HepG2 (cell line): ENCODE results near the gene POLRMT. TPM values are rescaled to one million over a fixed set of nuclear protein-coding genes. Genes with fewer than 3 reads are reported as not detected.

Source experiments
- ATAC-seq: fragments of 200-7000 bp; cut with Tn5 transposase; 3 replicates; pipeline ENCODE4 v1.9.1; 2020; ENCODE audit warnings: mild to moderate bottlenecking, moderate library complexity
- BruUV-seq: library from RNA; stranded (reverse); fragments of 400-500 nt; replicated peaks from 2 replicates; lab custom pipeline; 2021; lab: Mats Ljungman, UMichigan
- CTCF ChIA-PET: fragments of 300-600 bp; formaldehyde crosslinking; extraction: SDS; loops from one replicate; lab custom pipeline; 2021; ENCODE audit warnings: low total read pairs, inconsistent platforms, low intra/inter-chr PET ratio; lab: Yijun Ruan, JAX
- POLR2A ChIA-PET: fragments of 350-600 bp; sonication (Branson Sonifier 250); formaldehyde crosslinking; loops from one replicate; lab custom pipeline; 2020; ENCODE audit warnings: antibody characterized with exemption, inconsistent platforms; lab: Yijun Ruan, JAX
- DNase-seq: peaks from one replicate; pipeline ENCODE4 v3.0.0-alpha.2; 2015; ENCODE audit warnings: low spot score
- FAIRE-seq: peaks from 3 replicates; lab custom pipeline; 2011; peaks lifted over from hg19 to GRCh38; lab: Jason Lieb, UNC
- H2AFZ ChIP-seq: one replicate; pipeline ENCODE4 v1.6.1; 2011; ENCODE audit warnings: low read length, inconsistent platforms
- H3K27ac ChIP-seq: fragments of 300-600 bp; 3 replicates; pipeline ENCODE4 v1.8.0; 2011; ENCODE audit warnings: mixed run types, mild to moderate bottlenecking, mixed read lengths, low read length, inconsistent platforms; ENCODE audit not compliant: insufficient read depth; ENCODE audit errors: extremely low read length
- H3K27me3 ChIP-seq, 2 experiments: fragments of 200-600 bp in 1 of 2; 2 replicates in 1 of 2; 3 replicates in 1 of 2; pipeline versions ENCODE4 v1.6.0 to v1.8.0; 2011; ENCODE audit warnings: low read length in 2 of 2, mild to moderate bottlenecking in 2 of 2, moderate library complexity in 2 of 2, inconsistent platforms in 1 of 2; ENCODE audit not compliant: insufficient read depth in 2 of 2, control insufficient read depth in 1 of 2
- H3K36me3 ChIP-seq, 2 experiments: fragments of 200-600 bp in 1 of 2; replicated peaks in 1 of 2; 2 replicates in 1 of 2; 3 replicates in 1 of 2; pipeline versions ENCODE4 v1.5.1 to v1.8.0; 2011; ENCODE audit warnings: low read length in 2 of 2, inconsistent platforms in 1 of 2; ENCODE audit not compliant: insufficient read depth in 2 of 2, control insufficient read depth in 1 of 2
- H3K4me1 ChIP-seq: 2 replicates; pipeline ENCODE4 v1.5.1; 2012; ENCODE audit warnings: low read length, inconsistent platforms; ENCODE audit not compliant: insufficient read depth
- H3K4me2 ChIP-seq: 2 replicates; pipeline ENCODE4 v1.6.0; 2011; ENCODE audit warnings: low read depth, low read length, inconsistent platforms
- H3K4me3 ChIP-seq, 3 experiments: fragments of 200-600 bp in 1 of 3; sonication (generic), shearing (Covaris generic) in 1 of 3; replicated peaks in 1 of 3; 2 replicates each; pipeline ENCODE4 v1.5.1; 2011 to 2016; ENCODE audit warnings: low read length in 3 of 3, inconsistent platforms in 2 of 3, low read depth in 2 of 3, mild to moderate bottlenecking in 2 of 3, control low read depth in 1 of 3, mixed read lengths in 1 of 3; ENCODE audit not compliant: insufficient read depth in 1 of 3
- H3K79me2 ChIP-seq: one replicate; pipeline ENCODE4 v1.6.1; 2011; ENCODE audit warnings: low read length, inconsistent platforms; ENCODE audit not compliant: insufficient read depth
- H3K9ac ChIP-seq: 2 replicates; pipeline ENCODE4 v1.6.0; 2011; ENCODE audit warnings: mild to moderate bottlenecking, low read depth, low read length, inconsistent platforms; ENCODE audit not compliant: insufficient read depth
- H3K9me3 ChIP-seq: 2 replicates; pipeline ENCODE4 v1.5.1; 2012; ENCODE audit warnings: mild to moderate bottlenecking, low read length
- H4K20me1 ChIP-seq: 2 replicates; pipeline ENCODE4 v1.6.0; 2011; ENCODE audit warnings: inconsistent platforms, mild to moderate bottlenecking, low read length, moderate library complexity; ENCODE audit not compliant: insufficient read depth
- AGO2 ChIP-seq: fragments of 200-400 bp; formaldehyde crosslinking; optimal IDR thresholded peaks from 2 replicates; pipeline ENCODE3; 2017; ENCODE audit warnings: mild to moderate bottlenecking, low read depth, low read length, moderate library complexity
- HNRNPLL ChIP-seq: fragments of 200-400 bp; formaldehyde crosslinking; IDR thresholded peaks from 2 replicates; pipeline ENCODE4 v1.6.1; 2017; ENCODE audit warnings: mild to moderate bottlenecking, low read depth, low read length; ENCODE audit not compliant: poor library complexity, severe bottlenecking
- POGZ ChIP-seq: sonication (generic); formaldehyde crosslinking; IDR thresholded peaks from 2 replicates; pipeline ENCODE4 v1.4.0; 2020; ENCODE audit warnings: mild to moderate bottlenecking, missing genetic modification reagents
- SMAD1 ChIP-seq: sonication (generic); formaldehyde crosslinking; IDR thresholded peaks from 2 replicates; pipeline ENCODE4 v1.4.0; 2020; ENCODE audit warnings: missing genetic modification reagents, low read depth, mild to moderate bottlenecking, borderline replicate concordance
- SOX6 ChIP-seq, 2 experiments: fragments of 450-650 bp in 1 of 2; sonication (generic) in 1 of 2; formaldehyde crosslinking in 1 of 2; IDR thresholded peaks; 2 replicates each; pipeline versions ENCODE4 v1.4.0 to v1.6.1; 2017 to 2020; ENCODE audit warnings: antibody characterized with exemption in 1 of 2, mild to moderate bottlenecking in 1 of 2, missing genetic modification reagents in 1 of 2
- ZFP36L2 ChIP-seq: sonication (generic); formaldehyde crosslinking; IDR thresholded peaks from 2 replicates; pipeline ENCODE4 v1.4.0; 2020; ENCODE audit warnings: missing genetic modification reagents
- ZNF749 ChIP-seq: sonication (generic); formaldehyde crosslinking; IDR thresholded peaks from 2 replicates; pipeline ENCODE4 v1.8.0; 2022; ENCODE audit warnings: mild to moderate bottlenecking, missing genetic modification reagents, moderate library complexity, borderline replicate concordance
- ZSCAN22 ChIP-seq: sonication (generic); formaldehyde crosslinking; IDR thresholded peaks from 2 replicates; pipeline ENCODE4 v1.4.0; 2020; ENCODE audit warnings: mild to moderate bottlenecking, missing genetic modification reagents
- WGBS: methylation state at CpG from one replicate; pipeline ENCODE4 v1.1.6; 2017; ENCODE audit warnings: low lambda C conversion rate; 5-methylcytosine and 5-hydroxymethylcytosine counted together
- in situ Hi-C: cut with HindIII; loops from 2 replicates; pipeline ENCODE4 v1.10.0; 2017; ENCODE audit warnings: low pct_unique_long_range_greater_than_20kb; ENCODE audit not compliant: extremely low pct_ligation_motif_present
- intact Hi-C: fragments of 100-400 bp; cut with micrococcal nuclease; formaldehyde crosslinking; loops from one replicate; pipeline ENCODE4 v1.10.0; 2022; ENCODE audit not compliant: unreplicated experiment
- polyA plus RNA-seq, 8 experiments: library from polyadenylated mRNA; depleted of rRNA in 3 of 8; stranded (reverse) in 7 of 8; unstranded in 1 of 8; fragments of >200 nt; fragmentation: Illumina TruSeq in 4 of 8; extraction: Trizol in 4 of 8; gene quantifications; 2 replicates each; pipeline versions ENCODE4 v1.2.1 to v1.2.3, GENCODE V29; 2011 to 2016; ENCODE audit warnings: low read depth in 4 of 8, missing spikeins in 1 of 8, mixed read lengths in 1 of 8; ENCODE audit not compliant: insufficient read depth in 1 of 8
- total RNA-seq, 5 experiments: library from RNA; depleted of rRNA; stranded (reverse); fragments of >200 nt; fragmentation: Illumina TruSeq; extraction: Trizol; gene quantifications; 2 replicates each; pipeline ENCODE4 v1.2.3, GENCODE V29; 2016; ENCODE audit warnings: low read depth in 1 of 5
- TF ChIP-seq, protein P1 (sequence below): sonication (generic); formaldehyde crosslinking; IDR thresholded peaks from 2 replicates; pipeline ENCODE4 v1.8.1; 2023; ENCODE audit warnings: missing genetic modification reagents, inconsistent platforms, borderline replicate concordance
- TF ChIP-seq, protein P2 (sequence below): sonication (generic); formaldehyde crosslinking; IDR thresholded peaks from 2 replicates; pipeline ENCODE4 v1.8.1; 2023; ENCODE audit warnings: mild to moderate bottlenecking, missing genetic modification reagents
- TF ChIP-seq, protein P3 (sequence below): sonication (generic); formaldehyde crosslinking; IDR thresholded peaks from 2 replicates; pipeline ENCODE4 v1.4.0; 2020; ENCODE audit warnings: low read depth, mild to moderate bottlenecking, missing genetic modification reagents

POLRMT gene
- total and polyA plus RNA-seq, 2 of the 13 experiments (the other 11 are each of a cell fraction or from before 2014, with no cell fraction given), result 78.0 to 101 TPM

DNA sequence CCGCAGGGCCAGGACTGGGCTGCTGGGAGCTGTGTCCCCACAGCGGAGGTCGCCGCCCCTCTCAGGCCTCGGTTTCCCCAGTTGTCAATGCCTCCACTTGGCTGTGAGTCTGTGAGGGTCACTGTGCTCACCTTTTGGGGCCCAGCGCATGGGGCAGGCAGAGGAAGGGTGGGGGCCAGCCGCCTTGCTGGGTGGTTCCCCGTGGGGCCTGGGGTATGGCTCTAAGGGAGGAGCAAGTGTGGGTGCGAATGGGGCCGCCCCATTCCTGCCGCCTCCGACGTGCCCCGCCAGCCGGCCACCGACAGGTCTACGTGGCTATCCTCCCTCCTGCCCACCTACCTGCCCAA lies 5.5 kb upstream of the POLRMT start:
- Histone ChIP-seq H3K4me1 (peaks cover 16% of the 10 kb centered on the region), H3K27me3 (no peaks in the 10 kb centered on the region), H3K4me3 (peak overlapping the region in 2 of 3 experiments; percentile 56 to 61; a peak in 3 of 6 replicates), H3K36me3 (no peaks in the 10 kb centered on the region), H3K9me3 (no peaks in the 10 kb centered on the region), H3K4me2 (peak overlapping the region; percentile 63; the same call in 1 of the 2 replicates), H2AFZ (no peak overlapping the region), H3K79me2 (no peaks in the 10 kb centered on the region), H4K20me1 (no peaks in the 10 kb centered on the region), H3K9ac (0 out of 2 replicates have a peak overlapping the region, but pooled peaks have one; percentile 15), H3K27ac (no peak overlapping the region)
- ChIA-PET CTCF (no interaction called here), POLR2A (no interaction called here)
- in situ Hi-C loops (no loop called here), intact Hi-C loops (no loop called here)
- 80% methylated on average over 1 of the region's 17 CpGs for WGBS
- DNase-seq (no peak), FAIRE-seq (no peak), ATAC-seq (no peak)
- no TSS peak for BruUV-seq
- TF ChIP-seq HNRNPLL, result no peak
- TF ChIP-seq, protein P1, sequence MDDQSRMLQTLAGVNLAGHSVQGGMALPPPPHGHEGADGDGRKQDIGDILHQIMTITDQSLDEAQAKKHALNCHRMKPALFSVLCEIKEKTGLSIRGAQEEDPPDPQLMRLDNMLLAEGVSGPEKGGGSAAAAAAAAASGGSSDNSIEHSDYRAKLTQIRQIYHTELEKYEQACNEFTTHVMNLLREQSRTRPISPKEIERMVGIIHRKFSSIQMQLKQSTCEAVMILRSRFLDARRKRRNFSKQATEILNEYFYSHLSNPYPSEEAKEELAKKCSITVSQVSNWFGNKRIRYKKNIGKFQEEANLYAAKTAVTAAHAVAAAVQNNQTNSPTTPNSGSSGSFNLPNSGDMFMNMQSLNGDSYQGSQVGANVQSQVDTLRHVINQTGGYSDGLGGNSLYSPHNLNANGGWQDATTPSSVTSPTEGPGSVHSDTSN (CRISPR knock-in tag), result no peak
- no peak for TF ChIP-seq ZFP36L2 (CRISPR knock-in tag)
- TF ChIP-seq AGO2, result peak; percentile 47

DNA sequence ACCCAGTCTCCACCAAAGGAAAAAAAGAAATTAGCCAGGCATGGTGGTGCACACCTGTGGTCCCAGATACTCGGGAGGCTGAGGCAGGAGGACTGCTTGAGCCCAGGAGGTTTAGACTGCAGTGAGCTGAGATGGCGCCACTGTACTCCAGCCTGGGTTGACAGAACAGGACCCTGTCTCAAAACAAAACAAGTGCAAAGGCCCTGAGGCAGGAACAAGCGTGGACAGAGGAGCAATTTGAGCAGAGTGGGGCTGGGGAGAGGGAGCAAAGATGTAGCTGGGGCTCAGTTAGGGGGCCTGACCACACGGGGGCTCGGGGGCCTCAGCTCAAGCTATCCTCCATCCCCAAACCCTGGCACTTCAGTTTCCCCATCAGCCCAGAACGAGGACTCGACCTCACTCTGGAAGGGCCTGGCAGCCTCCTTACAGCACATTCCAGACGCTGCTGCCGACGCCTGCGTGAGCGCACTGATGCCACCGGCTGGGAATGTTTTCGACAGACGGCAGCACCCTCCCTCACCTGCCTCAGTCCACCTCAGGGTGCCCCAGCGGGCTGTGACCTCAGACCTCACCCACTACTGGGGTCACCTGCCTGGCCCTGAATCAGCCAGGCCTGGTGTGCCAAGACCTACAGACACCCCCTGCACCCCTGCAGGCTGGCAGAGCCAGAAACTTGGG lies 1.8 kb upstream of the POLRMT start:
- Histone ChIP-seq H3K4me1 (peaks cover 33% of the 10 kb centered on the region), H3K79me2 (peaks cover 20% of the 10 kb centered on the region), H3K36me3 (peaks cover 1 to 7% of the 10 kb centered on the region in 2 experiments; a peak in 1 of 5 replicates), H3K9ac (no peak overlapping the region), H2AFZ (no peak overlapping the region), H3K27me3 (no peaks in the 10 kb centered on the region; a peak in 1 of 5 replicates), H3K4me2 (no peak overlapping the region), H4K20me1 (peaks cover 7% of the 10 kb centered on the region; the same call in 1 of the 2 replicates), H3K27ac (no peak overlapping the region), H3K9me3 (no peaks in the 10 kb centered on the region), H3K4me3 (no peak overlapping the region)
- intact Hi-C loops (no loop called here), in situ Hi-C loops (no loop called here)
- POLR2A ChIA-PET, result no interaction called here
- CTCF ChIA-PET, result no interaction called here
- DNase-seq, result no peak
- BruUV-seq, result no TSS peak
- FAIRE-seq, result no peak
- TF ChIP-seq, protein P2, sequence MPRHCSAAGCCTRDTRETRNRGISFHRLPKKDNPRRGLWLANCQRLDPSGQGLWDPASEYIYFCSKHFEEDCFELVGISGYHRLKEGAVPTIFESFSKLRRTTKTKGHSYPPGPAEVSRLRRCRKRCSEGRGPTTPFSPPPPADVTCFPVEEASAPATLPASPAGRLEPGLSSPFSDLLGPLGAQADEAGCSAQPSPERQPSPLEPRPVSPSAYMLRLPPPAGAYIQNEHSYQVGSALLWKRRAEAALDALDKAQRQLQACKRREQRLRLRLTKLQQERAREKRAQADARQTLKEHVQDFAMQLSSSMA (CRISPR knock-in tag), result no peak
- TF ChIP-seq ZSCAN22 (CRISPR knock-in tag) (no peak), SOX6 (IDR thresholded peaks at IDR 0.05) (no peak), SOX6 (CRISPR knock-in tag; IDR thresholded peaks at IDR 0.05) (no peak), POGZ (CRISPR knock-in tag) (no peak), SMAD1 (CRISPR knock-in tag) (no peak), AGO2 (peak; percentile 28), ZNF749 (CRISPR knock-in tag) (no peak)
- TF ChIP-seq, protein P3, sequence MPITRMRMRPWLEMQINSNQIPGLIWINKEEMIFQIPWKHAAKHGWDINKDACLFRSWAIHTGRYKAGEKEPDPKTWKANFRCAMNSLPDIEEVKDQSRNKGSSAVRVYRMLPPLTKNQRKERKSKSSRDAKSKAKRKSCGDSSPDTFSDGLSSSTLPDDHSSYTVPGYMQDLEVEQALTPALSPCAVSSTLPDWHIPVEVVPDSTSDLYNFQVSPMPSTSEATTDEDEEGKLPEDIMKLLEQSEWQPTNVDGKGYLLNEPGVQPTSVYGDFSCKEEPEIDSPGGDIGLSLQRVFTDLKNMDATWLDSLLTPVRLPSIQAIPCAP (CRISPR knock-in tag), result no peak
- no peak for ATAC-seq
- 89% methylated on average over 4 of the region's 16 CpGs for WGBS
